ENCODE data around the gene SYT7. TPM values are rescaled to one million over a fixed set of nuclear protein-coding genes. Genes with fewer than 3 reads are reported as not detected.

SYT7 gene
- total RNA-seq, 6 experiments from 2014 or later = 13.1 to 70.8 (median 31.6) TPM

DNA sequence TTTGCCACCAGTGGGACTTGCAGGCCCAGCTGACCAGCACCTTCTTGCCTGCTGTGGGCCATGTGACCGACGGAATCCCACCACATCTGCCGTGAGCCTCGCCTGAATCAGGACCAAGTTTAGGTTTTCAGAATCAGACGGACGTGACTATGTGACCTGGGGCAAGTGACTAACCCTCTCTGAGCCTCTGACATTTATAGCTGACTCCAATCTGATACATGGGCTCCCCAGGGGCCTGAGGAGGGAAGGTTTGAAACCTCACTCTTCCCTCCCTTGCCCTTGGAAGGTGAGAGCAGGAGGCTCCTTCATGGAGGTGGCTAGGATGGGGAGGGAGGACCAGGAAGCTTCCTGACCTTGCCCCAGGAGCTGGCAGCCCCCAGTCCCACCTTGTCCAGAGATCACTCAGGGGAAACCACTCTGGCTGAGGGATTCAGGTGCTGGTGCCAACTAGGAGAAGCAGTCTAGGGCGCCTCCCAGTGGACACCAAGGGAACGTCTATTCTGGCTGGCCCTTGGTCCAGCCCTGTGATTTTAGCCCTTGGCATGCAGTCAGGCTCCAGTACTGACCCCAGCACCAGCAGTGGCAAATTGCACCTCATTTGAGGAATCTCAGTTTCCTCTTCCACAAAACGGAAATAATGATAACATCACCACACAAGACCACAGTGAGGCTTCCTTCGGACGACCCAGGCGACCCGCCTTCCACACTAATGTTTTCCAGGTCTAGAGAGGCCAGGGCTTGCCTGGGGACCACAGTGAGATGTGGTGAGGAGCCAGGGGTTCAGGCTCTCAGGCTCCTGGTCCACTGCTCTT, 47.2 kb upstream of the SYT7 start:
- Histone ChIP-seq H3K27ac (no peak overlapping the region), H3K27me3 (no peaks in the 10 kb centered on the region), H3K9me3 (no peaks in the 10 kb centered on the region), H3K4me1 (no peaks in the 10 kb centered on the region), H3K4me3 (no peak overlapping the region), H3K36me3 (no peaks in the 10 kb centered on the region)
- TF ChIP-seq, protein P1, sequence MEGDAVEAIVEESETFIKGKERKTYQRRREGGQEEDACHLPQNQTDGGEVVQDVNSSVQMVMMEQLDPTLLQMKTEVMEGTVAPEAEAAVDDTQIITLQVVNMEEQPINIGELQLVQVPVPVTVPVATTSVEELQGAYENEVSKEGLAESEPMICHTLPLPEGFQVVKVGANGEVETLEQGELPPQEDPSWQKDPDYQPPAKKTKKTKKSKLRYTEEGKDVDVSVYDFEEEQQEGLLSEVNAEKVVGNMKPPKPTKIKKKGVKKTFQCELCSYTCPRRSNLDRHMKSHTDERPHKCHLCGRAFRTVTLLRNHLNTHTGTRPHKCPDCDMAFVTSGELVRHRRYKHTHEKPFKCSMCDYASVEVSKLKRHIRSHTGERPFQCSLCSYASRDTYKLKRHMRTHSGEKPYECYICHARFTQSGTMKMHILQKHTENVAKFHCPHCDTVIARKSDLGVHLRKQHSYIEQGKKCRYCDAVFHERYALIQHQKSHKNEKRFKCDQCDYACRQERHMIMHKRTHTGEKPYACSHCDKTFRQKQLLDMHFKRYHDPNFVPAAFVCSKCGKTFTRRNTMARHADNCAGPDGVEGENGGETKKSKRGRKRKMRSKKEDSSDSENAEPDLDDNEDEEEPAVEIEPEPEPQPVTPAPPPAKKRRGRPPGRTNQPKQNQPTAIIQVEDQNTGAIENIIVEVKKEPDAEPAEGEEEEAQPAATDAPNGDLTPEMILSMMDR (IDR thresholded peaks at IDR 0.05) = peak; percentile 59 to 80 (median 71)
- TF ChIP-seq POLR2A (IDR thresholded peaks at IDR 0.05) = no peak
- intact Hi-C loops (cut with DNase I) = loop anchor here in 1 of 2 donors (5.0 to 10.0 kb wide), 2 partner anchors 93 to 156 kb away; no protein-coding TSS in a partner anchor
- peak; percentile 68 to 70 (median 68) for DNase-seq
- WGBS (ENCODE audit: insufficient coverage, low coverage, low lambda C conversion rate, missing lambda C conversion rate) = no CpG with 5 or more reads among the region's 13 CpGs
- ATAC-seq = peak; percentile 84 to 97 (median 91)

DNA sequence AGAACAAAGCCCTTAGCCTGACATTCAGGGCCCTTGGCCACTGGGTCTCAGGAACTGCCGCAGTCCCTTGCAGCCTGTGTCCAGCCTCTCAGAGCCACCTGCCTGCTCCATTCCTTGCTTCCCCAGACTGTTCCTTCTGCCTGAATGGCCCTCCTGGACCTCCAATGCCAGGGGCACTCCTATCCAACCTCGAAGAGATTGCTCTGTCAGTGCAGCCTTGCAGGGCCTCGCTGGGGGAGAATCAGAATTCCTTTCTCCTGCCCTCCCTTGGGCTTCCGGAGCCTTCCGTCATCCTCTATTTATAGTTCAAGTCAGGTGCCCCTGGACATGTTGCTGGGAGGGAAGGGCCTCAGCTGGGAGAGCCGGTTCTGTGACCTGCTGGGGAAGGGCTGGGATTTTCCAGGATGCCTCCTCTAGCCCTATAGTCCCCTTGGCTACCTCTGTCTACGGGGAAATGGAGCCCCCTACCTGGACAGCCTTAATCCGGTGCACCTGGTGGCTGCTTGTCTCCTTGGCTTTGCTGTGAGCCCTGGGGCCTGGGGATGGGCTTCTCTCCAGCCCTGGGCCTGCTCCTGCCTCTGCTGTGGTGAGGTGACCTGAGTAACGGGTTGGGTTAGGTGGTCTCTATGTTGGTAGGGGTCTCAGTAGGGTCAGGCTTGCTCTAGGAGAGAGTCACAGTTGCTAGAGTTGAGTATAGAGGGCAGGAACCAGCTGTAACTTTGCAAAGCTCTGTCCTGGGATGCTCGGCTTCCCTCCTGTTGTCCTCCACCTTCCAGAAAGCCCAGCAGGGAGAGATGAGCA, 45.9 kb upstream of the SYT7 start:
- intact Hi-C loops (cut with DNase I) = loop anchor here in 1 of 2 donors (5.0 to 10.0 kb wide), 2 partner anchors 92 to 154 kb away; no protein-coding TSS in a partner anchor
- ATAC-seq = peak in 2 of 4 donors; percentile 16 to 18
- H3K27me3 ChIP-seq = no peaks in the 10 kb centered on the region

DNA sequence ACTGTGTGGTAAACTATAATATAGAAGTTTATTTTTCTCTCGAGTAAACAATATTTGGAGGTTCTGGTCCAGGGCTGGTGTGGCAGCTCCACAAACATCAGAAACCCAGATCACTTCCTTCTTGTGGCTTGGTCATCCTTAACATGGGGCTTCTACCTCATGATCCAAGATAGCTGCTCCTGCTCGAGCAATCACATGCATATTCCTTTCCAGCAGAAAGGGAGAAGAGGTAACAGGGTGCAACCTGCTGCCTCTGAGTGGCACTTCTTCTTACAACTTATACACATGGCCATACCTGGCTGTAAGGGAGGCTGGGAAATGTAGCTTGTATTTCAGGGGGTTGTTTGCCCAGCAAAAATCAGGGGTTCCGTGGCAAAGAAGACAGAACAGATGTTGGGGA, 44.6 kb upstream of the SYT7 start:
- H3K27me3 ChIP-seq = no peaks in the 10 kb centered on the region
- no peaks in the 10 kb centered on the region for H3K9me3 ChIP-seq
- H3K4me1 ChIP-seq = no peaks in the 10 kb centered on the region
- intact Hi-C loops (cut with DNase I) = loop anchor here in 1 of 2 donors (5.0 to 10.0 kb wide), 2 partner anchors 91 to 153 kb away; no protein-coding TSS in a partner anchor
- no peak overlapping the region for H3K27ac ChIP-seq
- no peak overlapping the region for H3K4me3 ChIP-seq
- ATAC-seq (no peak), DNase-seq (no peak)
- WGBS (ENCODE audit: insufficient coverage, low coverage, low lambda C conversion rate, missing lambda C conversion rate) = 80% methylated on average over 3 of the region's 3 CpGs
- no peaks in the 10 kb centered on the region for H3K36me3 ChIP-seq
- TF ChIP-seq, protein P1 (IDR thresholded peaks at IDR 0.05) = no peak
- no peak for TF ChIP-seq POLR2A (IDR thresholded peaks at IDR 0.05)

More for the DNA sequence above, 45.9 kb upstream of the SYT7 start:
- H3K4me3 ChIP-seq = no peak overlapping the region
- H3K36me3 ChIP-seq = no peaks in the 10 kb centered on the region
- no peaks in the 10 kb centered on the region for H3K9me3 ChIP-seq
- whole genome bisulfite sequencing (ENCODE audit: insufficient coverage, low coverage, low lambda C conversion rate, missing lambda C conversion rate) = 74% methylated on average over 4 of the region's 10 CpGs
- DNase-seq = no peak
- H3K4me1 ChIP-seq = no peaks in the 10 kb centered on the region
- H3K27ac ChIP-seq = no peak overlapping the region
- TF ChIP-seq, protein P1 (IDR thresholded peaks at IDR 0.05) = no peak
- no peak for TF ChIP-seq POLR2A (IDR thresholded peaks at IDR 0.05)

DNA sequence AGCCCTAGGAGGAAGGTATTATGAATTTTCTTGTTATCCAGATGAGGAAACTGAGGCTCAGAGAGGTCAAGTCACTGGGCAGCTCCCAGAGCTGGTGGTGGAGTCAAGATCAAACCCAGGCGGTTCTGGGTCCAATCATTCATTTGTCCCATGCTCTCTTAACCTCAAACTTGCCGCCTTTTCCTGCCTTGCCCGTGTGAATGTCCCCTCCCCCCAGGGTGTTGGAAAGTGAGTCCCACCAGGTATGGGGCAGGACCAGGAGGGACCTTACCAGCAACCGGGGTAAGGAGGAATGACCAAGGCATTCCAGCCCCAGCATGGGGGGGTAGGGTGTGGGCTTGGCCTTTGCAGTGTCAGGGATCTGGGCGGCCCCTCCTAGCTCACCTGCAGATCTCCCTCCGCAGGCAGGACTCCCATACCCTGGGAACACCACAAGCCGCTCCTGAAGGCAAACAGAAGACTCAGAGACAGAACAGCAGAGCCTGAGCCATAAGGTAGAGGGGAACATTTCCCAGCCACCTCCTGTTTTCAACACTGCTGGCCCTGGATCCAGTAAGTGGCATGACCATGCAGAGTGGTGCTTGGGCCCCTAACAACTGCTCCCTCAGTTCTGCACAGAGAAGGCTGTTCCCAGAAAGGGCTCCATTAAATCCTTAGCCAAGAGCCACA, 41.2 kb upstream of the SYT7 start:
- H3K27me3 ChIP-seq = no peaks in the 10 kb centered on the region
- H3K9me3 ChIP-seq = no peaks in the 10 kb centered on the region
- H3K4me3 ChIP-seq = no peak overlapping the region
- no peak overlapping the region for H3K27ac ChIP-seq
- WGBS (ENCODE audit: insufficient coverage, low coverage, low lambda C conversion rate, missing lambda C conversion rate) = 41% methylated on average over 5 of the region's 7 CpGs
- intact Hi-C loops (cut with DNase I) = loop anchor here in 1 of 2 donors (10.0 kb wide), 1 partner anchor 87 kb away; no protein-coding TSS in a partner anchor
- ATAC-seq = no peak
- TF ChIP-seq, protein P1 (IDR thresholded peaks at IDR 0.05) = no peak
- TF ChIP-seq POLR2A (IDR thresholded peaks at IDR 0.05) = no peak
- no peaks in the 10 kb centered on the region for H3K4me1 ChIP-seq
- no peak for DNase-seq
- H3K36me3 ChIP-seq = no peaks in the 10 kb centered on the region
